GM20000 (cell line): Measurements from ENCODE around the gene TMPRSS2.

Experiments used
- DNase-seq: peaks from one replicate; pipeline ENCODE4 v3.0.0; 2012; ENCODE audit warnings: low spot score
- TF ChIP-seq, protein P1 (sequence below): IDR thresholded peaks from 2 replicates; pipeline ENCODE4 v1.5.1; 2012; ENCODE audit warnings: mild to moderate bottlenecking, control low read depth; ENCODE audit errors: extremely low read depth, missing control alignments

TMPRSS2 gene

DNA sequence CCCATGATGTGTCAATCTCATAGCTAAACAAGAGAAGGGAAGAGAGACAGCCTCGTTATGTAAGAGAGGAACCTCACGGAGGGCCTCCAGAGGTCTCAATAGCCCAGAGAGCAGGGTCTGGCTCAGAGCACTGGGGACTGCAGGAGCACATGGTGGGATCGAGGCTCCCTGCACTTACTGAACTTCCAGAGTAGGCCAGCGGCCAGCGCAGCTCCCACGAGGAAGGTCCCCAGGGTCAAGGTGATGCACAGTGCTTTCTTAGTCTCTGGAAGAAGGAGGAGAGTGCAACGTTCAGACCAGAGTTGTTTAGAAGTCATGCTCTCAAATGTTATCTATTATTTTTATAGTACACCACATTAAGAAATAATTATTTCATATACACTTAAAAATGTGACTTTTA is 18.6 kb downstream of the TMPRSS2 start:
- TF ChIP-seq, protein P1, sequence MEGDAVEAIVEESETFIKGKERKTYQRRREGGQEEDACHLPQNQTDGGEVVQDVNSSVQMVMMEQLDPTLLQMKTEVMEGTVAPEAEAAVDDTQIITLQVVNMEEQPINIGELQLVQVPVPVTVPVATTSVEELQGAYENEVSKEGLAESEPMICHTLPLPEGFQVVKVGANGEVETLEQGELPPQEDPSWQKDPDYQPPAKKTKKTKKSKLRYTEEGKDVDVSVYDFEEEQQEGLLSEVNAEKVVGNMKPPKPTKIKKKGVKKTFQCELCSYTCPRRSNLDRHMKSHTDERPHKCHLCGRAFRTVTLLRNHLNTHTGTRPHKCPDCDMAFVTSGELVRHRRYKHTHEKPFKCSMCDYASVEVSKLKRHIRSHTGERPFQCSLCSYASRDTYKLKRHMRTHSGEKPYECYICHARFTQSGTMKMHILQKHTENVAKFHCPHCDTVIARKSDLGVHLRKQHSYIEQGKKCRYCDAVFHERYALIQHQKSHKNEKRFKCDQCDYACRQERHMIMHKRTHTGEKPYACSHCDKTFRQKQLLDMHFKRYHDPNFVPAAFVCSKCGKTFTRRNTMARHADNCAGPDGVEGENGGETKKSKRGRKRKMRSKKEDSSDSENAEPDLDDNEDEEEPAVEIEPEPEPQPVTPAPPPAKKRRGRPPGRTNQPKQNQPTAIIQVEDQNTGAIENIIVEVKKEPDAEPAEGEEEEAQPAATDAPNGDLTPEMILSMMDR, result no peak

DNA sequence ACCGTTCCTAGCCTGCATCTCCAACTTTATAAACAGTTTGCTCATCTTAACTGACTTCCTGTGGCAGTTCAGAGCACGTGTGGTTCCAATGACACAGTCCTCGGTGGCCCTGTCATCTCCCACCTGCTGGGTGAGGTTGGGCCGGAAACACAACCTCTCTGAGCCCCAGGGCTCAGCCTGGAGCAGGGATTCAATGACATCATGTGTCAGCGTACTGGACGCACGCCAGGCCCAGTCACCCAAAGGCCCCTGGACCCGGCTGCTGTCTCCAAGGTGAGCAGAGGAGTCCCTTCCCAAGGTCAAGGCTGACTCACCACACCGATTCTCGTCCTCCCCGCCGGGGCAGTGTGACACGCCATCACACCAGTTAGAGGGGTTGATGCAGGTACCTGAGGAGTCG is 19.9 kb downstream of the TMPRSS2 start:
- TF ChIP-seq, protein P1, result no peak
- DNase-seq, result no peak

More for the DNA sequence above, 18.6 kb downstream of the TMPRSS2 start:
- no peak for DNase-seq

DNA sequence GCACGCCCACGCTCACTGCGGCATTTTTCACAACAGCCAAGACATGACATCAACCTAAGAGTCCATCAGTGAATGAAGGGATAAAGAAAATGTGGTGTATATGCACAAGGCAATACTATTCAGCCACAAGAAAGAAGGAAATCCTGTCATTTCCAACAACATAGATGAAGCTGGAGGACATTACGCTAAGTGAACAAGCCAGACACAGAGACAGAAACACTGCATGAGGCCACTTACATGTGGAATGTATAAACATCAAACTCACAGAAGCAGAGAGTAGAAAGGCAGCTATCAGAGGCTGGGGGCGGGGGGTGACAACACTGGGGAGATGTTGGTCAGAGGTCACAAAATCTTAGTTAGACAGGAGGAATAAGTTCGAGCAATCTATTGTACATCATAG is 20.9 kb downstream of the TMPRSS2 start:
- no peak for DNase-seq

DNA sequence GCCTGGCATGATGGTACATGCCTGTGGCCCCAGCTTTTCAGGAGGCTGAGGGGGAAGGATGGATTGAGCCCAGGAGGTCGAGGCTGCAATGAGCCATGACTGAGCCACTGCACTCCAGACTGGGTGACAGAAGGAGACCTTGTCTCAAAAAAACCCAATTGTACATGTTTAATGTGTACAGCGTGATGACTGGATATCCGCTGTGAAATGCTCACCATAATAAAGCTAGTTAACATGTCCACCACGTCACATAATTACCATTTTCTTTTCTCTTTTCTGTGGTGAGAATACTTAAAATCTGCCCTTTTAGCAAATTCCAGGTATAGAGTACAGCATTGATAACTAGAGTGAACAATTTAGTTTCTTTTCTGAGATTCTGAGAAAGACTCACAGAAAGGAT is 24.0 kb downstream of the TMPRSS2 start:
- no peak for DNase-seq
- TF ChIP-seq, protein P1, result no peak

More for the DNA sequence above, 20.9 kb downstream of the TMPRSS2 start:
- TF ChIP-seq, protein P1, result no peak

DNA sequence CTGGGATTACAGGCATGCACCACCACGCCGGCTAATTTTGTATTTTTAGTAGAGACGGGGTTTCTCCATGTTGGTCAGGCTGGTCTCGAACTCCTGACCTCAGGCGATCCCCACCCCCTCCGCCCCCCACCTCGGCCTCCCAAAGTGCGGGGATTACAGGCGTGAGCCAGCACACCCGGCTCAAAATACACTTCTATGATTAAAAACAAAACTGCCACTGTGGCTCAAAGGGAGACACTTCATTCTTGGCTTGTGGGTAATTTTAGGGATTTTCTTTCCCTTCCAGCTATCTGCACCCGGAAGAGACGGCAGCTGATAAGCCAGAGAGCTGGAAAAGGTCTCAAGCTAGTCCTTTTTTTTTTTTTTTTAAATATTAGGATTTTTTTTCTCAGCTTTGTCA is 24.5 kb downstream of the TMPRSS2 start:
- TF ChIP-seq, protein P1, result no peak
- no peak for DNase-seq

DNA sequence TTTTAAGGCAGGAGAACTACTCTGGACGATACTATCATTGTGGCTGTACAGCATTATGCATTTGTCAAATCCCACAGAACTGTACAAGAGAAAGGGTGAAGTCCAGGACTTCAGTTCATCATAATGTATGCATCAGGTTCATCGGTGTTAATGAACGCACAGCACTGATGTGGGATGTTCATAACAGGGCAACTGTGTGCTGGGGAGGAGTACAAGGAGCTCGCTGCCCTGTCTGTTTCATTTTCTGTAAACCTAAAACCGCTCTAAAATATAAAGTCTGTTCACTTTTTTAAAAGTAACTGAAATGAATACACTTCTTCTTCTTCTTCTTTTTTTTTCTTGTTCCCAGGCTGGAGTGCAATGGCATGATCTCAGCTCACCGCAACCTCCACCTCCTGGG is 25.0 kb downstream of the TMPRSS2 start:
- no peak for DNase-seq
- TF ChIP-seq, protein P1, result no peak

DNA sequence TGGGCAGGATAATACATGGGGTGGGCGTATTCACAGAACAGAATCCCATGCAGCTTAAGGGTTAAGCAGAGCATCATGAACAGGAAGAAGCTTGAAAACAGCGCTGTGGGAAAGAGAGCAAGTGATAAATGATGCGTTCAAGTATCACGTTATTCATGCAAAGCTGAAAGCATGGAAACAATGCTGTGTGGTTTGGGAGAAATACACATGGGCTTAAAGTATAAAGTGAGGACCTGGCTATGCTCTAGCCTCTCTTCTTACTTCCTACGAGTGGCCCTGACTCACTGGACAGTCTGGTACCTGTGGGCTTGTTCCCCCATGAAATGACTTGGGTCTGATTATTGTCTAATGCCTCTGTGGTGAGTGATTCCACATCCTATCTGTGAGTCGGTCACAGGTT is 25.7 kb downstream of the TMPRSS2 start:
- no peak for DNase-seq
- TF ChIP-seq, protein P1, result no peak
